HL-60 (cell line): ENCODE data around the gene CENPP.
A peak's percentile ranks its signal among the peaks of the same experiment; 100 is the strongest.

Experiments
- DNase-seq, 2 experiments: peaks; one replicate each; pipeline ENCODE4 v3.0.0-alpha.2; 2010 to 2020; ENCODE audit warnings: low read depth in 1 of 2, low spot score in 1 of 2
- H3K27ac ChIP-seq: fragments of 250-450 bp; sonication (Bioruptor Pico); replicated peaks from 2 replicates; pipeline ENCODE4 v1.5.1; 2020; ENCODE audit warnings: mild to moderate bottlenecking, moderate library complexity
- H3K27me3 ChIP-seq: fragments of 250-450 bp; sonication (Bioruptor Pico); 2 replicates; pipeline ENCODE4 v1.5.1; 2021; ENCODE audit warnings: mild to moderate bottlenecking, moderate library complexity; ENCODE audit not compliant: insufficient read depth, poor library complexity, severe bottlenecking
- H3K4me3 ChIP-seq: replicated peaks from 2 replicates; pipeline ENCODE4 v1.5.1; 2011; ENCODE audit warnings: mild to moderate bottlenecking, control low read depth, low read length; ENCODE audit not compliant: insufficient read depth
- GABPA ChIP-seq: IDR thresholded peaks from 2 replicates; pipeline ENCODE4 v1.6.1; 2012; ENCODE audit warnings: low read depth
- POLR2AphosphoS5 ChIP-seq: IDR thresholded peaks from 2 replicates; pipeline ENCODE4 v1.6.1; 2012; ENCODE audit warnings: low read depth
- SPI1 ChIP-seq: IDR thresholded peaks from 2 replicates; pipeline ENCODE4 v1.6.1; 2012; ENCODE audit warnings: low read depth, mild to moderate bottlenecking, borderline replicate concordance
- TF ChIP-seq, protein P1 (sequence below): IDR thresholded peaks from one replicate; pipeline ENCODE4 v1.5.1; 2011; ENCODE audit warnings: low read length, control low read depth, inconsistent platforms; ENCODE audit not compliant: insufficient read depth
- TF ChIP-seq, protein P2 (sequence below): IDR thresholded peaks from 2 replicates; pipeline ENCODE4 v1.6.1; 2012; ENCODE audit warnings: low read depth; ENCODE audit not compliant: insufficient replicate concordance

Gene CENPP

DNA sequence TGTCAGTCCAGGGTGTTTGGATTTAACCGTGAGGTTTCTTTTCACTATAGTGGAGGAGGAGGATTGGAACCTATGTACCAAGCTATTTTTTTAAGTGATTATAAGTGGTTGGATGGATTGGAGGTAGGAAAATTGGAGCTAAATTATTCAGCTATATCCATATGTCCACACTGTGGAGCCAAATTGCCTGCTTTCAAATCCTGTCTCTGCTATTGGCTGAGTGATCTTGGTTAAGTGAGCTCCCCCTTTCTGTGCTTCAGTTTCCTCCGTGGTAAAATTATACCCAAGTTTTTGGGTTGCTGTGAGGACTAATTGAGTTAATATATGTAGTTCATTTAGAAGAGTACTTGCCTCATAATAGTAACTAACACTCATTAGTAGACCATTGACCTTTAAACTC, 2.5 kb downstream of the CENPP start:
- Histone ChIP-seq H3K4me3 (no peak overlapping the region), H3K27me3 (no peaks in the 10 kb centered on the region), H3K27ac (no peak overlapping the region)
- TF ChIP-seq, protein P1, sequence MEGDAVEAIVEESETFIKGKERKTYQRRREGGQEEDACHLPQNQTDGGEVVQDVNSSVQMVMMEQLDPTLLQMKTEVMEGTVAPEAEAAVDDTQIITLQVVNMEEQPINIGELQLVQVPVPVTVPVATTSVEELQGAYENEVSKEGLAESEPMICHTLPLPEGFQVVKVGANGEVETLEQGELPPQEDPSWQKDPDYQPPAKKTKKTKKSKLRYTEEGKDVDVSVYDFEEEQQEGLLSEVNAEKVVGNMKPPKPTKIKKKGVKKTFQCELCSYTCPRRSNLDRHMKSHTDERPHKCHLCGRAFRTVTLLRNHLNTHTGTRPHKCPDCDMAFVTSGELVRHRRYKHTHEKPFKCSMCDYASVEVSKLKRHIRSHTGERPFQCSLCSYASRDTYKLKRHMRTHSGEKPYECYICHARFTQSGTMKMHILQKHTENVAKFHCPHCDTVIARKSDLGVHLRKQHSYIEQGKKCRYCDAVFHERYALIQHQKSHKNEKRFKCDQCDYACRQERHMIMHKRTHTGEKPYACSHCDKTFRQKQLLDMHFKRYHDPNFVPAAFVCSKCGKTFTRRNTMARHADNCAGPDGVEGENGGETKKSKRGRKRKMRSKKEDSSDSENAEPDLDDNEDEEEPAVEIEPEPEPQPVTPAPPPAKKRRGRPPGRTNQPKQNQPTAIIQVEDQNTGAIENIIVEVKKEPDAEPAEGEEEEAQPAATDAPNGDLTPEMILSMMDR, result no peak
- no peak for TF ChIP-seq GABPA
- TF ChIP-seq POLR2AphosphoS5, result no peak
- TF ChIP-seq, protein P2, sequence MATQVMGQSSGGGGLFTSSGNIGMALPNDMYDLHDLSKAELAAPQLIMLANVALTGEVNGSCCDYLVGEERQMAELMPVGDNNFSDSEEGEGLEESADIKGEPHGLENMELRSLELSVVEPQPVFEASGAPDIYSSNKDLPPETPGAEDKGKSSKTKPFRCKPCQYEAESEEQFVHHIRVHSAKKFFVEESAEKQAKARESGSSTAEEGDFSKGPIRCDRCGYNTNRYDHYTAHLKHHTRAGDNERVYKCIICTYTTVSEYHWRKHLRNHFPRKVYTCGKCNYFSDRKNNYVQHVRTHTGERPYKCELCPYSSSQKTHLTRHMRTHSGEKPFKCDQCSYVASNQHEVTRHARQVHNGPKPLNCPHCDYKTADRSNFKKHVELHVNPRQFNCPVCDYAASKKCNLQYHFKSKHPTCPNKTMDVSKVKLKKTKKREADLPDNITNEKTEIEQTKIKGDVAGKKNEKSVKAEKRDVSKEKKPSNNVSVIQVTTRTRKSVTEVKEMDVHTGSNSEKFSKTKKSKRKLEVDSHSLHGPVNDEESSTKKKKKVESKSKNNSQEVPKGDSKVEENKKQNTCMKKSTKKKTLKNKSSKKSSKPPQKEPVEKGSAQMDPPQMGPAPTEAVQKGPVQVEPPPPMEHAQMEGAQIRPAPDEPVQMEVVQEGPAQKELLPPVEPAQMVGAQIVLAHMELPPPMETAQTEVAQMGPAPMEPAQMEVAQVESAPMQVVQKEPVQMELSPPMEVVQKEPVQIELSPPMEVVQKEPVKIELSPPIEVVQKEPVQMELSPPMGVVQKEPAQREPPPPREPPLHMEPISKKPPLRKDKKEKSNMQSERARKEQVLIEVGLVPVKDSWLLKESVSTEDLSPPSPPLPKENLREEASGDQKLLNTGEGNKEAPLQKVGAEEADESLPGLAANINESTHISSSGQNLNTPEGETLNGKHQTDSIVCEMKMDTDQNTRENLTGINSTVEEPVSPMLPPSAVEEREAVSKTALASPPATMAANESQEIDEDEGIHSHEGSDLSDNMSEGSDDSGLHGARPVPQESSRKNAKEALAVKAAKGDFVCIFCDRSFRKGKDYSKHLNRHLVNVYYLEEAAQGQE, result no peak
- no peak for TF ChIP-seq SPI1
- DNase-seq, result peak in 1 of 2 experiments; percentile 24

GRCh38 chr9:92332577-92333281, 7.0 kb downstream of the CENPP start:
- TF ChIP-seq, protein P2, result no peak
- TF ChIP-seq GABPA (no peak), SPI1 (no peak), POLR2AphosphoS5 (no peak)
- TF ChIP-seq, protein P1, result no peak
- Histone ChIP-seq H3K27me3 (no peaks in the 10 kb centered on the region), H3K4me3 (no peak overlapping the region), H3K27ac (no peak overlapping the region)
- no peak for DNase-seq

GRCh38 chr9:92333282-92333634, 7.5 kb downstream of the CENPP start:
- no peaks in the 10 kb centered on the region for H3K27me3 ChIP-seq
- TF ChIP-seq POLR2AphosphoS5 (no peak), SPI1 (no peak), GABPA (no peak)
- TF ChIP-seq, protein P2, result no peak
- TF ChIP-seq, protein P1, result no peak
- no peak overlapping the region for H3K27ac ChIP-seq
- H3K4me3 ChIP-seq, result no peak overlapping the region
- DNase-seq, result no peak
